GM21576 (cell line): ENCODE measurements around the gene SMURF1.

ENCODE experiments used
- ATAC-seq: cut with Tn5 transposase; IDR thresholded peaks from one replicate; pipeline ENCODE4 v1.9.1; 2021; ENCODE audit warnings: mild to moderate bottlenecking, moderate library complexity; ENCODE audit not compliant: unreplicated experiment

Gene SMURF1

DNA sequence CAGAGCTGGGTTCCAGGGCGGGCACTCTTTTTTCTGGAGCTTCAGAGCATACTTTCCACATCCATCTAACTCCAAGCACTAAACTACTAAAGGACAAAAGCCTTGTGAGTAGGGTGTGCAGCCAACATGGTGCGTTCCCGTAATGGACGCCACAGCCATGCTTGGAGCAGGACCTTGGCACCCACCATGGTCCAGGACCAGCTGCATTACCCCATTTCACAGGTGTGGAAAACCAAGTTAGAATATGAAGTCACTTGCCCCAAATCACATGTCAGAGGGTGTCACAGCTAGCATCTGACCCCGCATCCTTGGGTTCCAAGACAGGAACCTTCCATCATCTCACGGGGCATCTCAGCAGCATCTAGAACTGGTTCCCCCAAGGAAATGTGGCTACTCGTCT lies 112.4 kb downstream of the SMURF1 start:
- ATAC-seq, result no peak

DNA sequence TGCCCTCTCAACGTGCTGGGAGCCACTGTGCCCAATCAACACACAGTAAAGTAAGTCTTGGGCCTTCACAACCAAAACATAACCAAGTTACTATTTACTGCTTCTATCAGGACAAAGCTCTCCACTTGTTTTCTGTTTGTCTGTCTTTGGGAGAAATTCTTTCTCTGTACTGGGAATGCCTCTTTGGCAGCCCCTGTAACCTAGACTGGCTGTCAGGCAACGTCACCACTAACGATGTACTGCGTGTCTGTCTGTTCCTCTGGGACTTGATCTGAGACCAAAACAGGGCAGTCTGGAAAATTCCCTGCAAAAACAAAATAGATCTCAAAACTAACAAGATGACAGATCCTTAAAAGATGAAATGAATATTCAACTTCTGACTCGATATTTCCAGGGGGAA lies 113.0 kb downstream of the SMURF1 start:
- ATAC-seq, result no peak

DNA sequence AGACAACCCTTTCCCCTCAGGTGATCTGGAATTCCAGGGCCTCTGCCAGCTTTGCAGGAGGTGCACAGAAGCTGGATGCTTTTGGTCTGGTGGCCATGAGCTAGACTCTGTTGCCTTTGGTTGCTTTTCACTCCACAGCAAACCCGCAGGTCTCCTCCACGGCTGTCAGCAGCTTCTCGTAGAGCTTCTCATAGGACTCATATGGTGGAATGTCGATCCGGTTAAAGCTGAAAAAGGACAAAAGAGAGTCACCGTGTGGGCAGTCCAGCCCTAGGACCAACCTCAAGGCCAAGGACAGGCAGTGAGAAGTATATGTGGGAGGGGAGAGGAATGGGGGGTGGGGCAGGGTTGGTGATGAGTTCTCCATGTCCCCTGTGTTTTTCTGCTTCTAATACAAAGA lies 113.5 kb downstream of the SMURF1 start:
- no peak for ATAC-seq

DNA sequence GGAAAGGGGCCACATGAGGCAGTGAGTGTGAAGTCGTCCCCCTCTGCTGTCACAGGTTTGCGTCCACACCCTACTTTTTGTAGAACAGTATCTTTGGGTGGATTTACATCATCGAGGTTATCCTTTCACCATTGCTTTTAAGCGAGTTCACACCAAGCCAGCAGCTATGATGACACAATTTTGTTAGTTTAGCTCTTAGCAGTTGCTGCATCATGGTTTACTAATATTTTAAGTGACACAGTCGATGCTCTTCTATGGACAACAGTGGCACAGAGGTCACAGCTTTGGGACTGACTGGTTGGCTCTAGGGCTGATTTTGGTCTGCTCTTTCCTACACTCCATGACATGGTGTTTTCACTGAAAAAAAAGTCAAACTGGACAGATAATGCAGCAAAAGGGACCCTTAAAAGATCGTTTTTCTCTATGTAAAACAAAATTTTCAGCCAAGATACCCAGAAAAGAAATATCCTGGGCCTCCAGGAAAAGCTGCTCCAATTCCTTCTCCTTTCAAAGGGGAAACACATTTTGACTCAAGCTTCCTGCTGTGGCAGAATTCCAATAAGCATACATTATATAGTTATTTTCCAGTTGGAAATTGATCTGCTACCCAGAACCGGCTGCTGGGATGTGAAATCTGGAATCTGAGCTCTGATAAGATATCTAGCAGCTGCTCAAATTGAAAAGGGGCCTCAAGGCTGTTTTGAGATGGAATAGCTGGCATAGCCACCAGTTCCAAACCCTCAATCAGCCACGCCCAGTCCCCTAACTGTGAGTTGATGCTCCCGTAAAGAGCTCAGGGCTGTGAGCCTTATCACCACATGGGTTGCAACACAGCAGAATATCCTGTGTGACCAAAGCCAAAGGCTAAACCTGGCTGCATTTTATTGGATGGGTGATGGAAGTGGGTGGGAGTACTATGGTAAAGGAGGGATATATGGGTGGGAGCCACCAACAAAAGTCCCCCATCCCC lies 114.2 kb downstream of the SMURF1 start:
- no peak for ATAC-seq

DNA sequence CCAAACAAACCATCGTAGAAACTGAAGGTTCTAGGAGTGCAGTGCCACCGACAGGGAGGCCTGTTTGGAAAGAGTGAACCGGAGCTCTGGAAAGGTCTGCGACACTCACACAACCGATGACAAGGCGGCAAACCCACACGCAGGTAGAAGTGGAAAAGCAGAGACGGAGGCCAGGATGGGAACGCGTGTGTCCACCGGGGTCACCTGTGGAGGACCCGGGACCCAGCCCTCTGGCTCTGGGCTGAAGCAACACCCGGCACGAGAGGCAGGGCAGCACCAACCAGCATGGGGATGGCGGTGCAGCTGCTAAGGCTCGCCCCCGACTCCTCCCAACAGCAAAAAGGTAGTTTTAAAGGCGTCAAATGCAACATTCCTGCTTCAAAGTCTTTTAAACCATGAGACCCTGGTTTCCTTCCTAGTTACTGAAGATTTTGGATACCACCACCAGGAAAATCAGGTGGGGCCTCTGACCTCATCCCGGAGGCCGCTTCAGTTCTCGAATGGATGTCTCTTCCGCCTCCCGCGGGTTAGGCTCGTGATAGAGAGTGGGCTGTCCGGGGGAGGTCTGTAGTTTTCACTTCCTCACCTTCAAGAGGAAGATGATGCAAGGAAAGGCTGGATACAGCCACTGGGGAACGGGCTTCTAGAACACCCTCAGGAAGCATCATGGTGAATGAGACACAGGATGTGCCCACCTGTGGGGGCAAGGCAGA lies 115.5 kb downstream of the SMURF1 start:
- ATAC-seq, result no peak

DNA sequence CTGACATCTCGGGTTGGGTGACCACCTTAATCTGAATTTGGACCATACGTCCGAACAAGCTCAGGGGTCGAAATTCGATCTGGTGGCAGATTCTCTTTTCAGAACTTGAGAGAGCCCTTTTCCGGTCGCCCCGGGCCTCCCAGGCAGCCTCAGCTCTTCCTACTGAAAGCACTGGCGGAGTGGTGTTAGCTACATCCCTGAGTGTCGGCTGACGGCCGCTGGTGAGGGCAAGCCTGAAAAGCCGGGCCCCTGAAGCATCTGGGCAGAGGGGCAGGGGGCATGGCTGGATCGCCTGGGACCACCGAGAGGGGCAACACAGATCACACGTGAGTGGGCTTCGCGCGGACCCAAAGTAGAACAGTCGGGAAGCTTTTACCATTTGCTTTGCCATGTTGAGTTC lies 116.1 kb downstream of the SMURF1 start:
- ATAC-seq, result no peak

DNA sequence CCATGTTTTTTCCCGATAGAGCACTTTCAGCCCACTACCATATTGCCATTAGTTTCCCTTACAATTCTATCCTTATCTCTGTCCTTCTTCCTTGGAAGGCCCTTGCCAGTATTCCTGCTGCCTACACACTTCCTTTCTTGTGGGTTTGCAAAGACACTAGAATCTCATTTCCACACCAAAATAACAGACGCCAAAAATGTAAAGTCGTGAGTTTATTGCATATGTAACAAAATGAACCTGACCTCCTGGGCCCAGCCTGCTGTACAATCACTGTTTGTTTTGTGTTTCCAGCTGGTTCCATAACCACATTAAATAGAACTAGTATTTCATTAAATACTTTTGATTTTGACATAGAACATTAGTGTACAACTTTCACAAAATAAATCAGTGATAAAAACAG lies 116.7 kb downstream of the SMURF1 start:
- ATAC-seq, result no peak

DNA sequence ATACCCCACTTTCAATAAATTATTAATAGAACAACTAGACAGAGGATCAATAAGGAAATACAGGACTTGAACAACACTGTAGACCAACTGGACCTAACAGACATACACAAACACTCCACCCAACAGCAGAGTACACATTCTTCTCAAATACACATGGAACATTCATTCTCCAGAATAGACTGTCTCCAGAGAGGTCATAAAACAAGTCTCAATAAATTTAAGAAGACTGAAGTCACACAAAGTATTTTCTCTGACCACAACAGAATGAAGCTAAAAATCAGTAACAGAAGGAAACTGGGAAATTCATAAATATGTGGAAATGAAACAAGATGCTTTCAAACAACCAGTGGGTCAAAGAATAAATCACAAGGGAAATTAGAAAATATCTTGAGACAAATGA lies 119.8 kb downstream of the SMURF1 start:
- no peak for ATAC-seq

DNA sequence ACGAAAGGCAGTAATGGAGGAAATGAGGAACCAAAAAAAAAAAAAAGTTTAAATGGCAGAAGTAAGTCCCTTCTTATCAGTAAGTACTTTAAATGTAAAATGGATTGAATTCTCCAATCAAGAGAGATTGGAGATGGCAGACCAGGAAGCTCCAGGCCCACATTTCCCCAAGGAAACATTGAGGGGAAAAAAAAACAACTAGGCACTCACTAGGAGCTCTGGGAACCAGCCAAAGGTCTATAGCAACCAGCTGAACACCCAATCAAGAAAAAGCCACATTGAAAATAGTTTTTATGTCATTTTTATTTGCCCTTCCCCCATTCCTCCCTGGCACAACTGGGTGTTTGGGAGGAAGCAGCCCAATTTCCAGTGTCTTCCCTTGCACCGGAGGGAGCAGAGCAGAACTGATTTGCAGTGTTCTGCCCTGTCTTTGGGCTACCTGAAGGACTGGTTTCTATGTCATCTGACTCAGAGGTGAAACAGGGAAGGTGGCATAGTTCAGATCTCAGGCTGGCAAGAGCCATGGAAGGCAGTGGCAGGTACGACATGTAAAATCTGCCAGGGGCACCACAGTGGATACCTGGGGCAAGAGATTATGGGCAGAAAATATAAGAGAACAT lies 121.9 kb downstream of the SMURF1 start:
- no peak for ATAC-seq

DNA sequence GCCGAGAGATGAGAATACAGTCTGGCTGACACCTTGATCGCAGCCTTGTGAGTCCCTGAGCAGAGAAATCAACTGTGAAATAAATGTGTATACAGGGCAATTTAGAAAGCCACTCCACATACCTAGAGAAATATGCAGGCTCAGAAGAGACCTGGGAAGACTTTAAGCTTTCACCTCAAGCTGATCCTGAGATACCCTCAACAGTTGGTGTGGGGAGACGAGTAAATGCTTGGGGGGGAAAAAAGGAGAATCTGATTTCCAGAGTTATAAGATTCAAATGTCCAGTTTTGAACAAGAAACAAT lies 123.5 kb downstream of the SMURF1 start:
- no peak for ATAC-seq

DNA sequence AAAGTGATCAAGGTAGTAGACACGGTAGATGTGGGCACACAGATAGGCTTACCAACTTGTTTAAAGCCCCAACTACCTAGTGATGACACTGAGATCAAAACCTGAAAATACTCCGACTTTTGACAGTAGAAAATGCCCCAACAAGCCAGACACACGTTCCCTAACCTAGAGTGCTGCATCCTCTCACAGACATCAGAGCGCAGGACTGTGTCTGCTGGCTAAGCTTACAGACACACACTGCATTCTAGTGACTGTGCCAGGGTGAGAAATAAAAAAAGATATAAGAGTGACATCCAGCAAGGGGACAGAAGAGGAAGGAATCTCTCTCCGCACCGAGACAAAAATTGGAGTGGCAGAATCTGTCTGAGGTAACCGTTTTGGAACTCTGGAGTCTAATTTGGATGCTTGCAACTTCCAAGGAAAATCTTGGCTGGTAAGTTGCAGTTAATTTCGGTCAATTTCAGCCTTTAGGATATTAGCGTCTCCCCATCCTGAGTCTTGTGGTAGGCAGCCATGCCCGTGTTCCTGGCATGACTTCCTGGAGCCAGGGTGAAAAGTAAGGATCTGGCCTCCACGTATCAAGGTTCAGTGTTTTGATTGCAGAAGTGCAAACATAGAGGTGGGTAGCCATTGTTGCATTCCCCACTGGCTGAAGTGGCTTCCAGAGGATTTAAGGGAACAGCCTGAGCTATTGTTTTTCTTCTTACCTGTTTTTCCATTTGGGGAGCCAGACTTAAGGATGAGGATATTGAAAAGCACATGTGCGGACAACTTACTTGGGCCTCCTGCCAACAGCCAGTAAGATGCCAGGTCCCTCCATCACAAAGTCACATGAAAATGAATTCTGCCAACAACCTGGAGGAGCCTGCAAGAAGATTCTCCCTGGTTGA lies 124.1 kb downstream of the SMURF1 start:
- no peak for ATAC-seq

DNA sequence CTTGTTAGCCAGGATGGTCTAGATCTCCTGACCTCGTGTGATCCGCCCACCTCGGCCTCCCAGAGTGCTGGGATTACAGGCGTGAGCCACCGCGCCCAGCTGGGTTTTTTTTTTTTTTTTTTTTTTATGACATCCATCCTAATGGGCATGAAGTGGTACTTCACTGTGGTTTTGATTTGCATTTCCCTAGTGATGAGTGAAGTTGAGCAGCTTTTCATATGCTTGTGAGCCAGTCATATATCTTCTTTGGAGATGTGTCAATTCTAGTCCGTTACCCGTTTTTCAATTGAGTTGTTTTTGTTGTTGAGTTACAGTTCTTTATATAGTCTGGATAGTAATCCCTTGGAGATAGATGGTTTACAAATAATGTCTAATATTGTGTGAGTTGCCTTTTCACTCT lies 127.7 kb downstream of the SMURF1 start:
- ATAC-seq, result no peak

DNA sequence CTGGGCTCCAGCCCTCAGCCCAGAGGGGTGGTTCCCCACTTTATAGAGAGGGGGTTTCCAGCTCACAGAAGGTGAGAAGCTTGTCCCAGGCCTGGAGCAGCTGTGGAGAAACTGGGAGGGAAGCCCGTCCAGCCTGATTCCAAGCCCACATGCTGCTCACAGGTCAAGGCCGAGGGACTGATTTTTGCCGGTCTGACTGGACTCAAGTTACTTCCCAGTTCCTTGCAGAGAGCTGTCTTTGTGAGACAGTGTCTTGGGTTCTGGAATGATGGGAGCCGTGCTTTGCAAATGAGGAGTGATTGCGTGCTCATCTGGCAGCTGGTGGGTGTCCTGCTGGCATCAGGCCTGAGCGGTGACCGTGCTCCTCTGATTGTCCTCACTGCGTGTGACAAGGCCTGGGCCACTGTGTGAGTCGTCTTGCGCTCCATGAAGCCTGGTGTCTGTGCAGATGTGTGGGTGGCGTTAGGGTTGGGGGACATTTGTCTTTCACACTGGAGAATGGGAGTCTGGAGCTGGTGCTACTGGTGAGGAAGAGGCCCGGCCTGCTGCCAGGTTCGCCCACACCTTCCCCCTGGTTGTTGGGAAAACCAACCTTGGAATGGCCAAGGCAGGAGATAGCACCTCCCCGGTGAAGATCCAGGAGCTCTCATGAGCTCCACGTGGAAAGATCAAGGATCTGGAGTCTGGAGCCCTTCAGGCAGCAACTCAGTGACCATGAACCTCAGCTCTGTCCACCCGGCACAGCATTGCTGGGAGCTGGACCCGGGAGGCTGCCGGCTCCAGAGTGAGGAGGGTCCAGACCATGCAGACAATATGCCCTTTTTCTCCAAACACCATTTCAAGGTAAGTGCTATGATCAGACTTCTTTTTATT lies 129.6 kb downstream of the SMURF1 start:
- ATAC-seq, result no peak

DNA sequence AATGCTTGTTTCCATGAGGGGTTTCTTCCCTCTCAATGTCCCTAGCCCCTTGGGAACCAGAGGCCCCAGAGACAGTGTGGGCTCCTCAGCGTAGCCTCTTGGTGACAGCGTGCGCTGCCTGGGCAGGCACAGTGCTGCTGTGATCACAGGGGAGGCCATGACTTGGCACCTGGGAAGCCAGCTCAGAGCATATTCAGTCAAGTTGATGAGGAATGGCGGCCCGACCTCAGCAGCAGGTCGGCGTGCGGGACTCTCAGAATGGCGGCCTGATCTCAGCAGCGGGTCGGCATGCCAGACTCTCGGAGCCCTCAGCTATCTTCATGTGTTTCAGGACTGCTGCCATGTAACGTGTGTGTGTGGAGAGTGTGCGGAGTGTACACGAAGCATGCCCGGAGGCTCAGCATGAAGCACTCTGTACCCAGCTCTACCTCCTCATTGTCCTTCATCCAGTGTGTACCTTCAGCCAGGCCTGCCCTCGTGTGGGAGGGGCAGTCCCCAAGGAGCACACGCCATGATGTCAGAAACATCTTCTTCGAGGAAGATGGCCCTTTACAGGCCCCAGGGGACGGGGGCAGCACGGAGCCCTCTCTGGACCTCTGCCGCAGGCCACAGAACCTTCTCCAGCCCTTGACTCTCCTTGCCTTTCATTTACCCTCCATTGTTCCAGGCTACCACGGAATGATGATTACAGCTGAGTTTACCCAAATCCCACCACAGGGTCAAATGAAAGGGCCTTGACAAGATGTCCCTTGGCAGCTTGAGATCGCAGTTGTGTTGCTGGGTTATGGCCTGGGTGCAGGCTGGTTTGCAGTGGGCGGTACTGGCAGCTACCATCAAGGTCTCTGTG lies 130.4 kb downstream of the SMURF1 start:
- no peak for ATAC-seq

DNA sequence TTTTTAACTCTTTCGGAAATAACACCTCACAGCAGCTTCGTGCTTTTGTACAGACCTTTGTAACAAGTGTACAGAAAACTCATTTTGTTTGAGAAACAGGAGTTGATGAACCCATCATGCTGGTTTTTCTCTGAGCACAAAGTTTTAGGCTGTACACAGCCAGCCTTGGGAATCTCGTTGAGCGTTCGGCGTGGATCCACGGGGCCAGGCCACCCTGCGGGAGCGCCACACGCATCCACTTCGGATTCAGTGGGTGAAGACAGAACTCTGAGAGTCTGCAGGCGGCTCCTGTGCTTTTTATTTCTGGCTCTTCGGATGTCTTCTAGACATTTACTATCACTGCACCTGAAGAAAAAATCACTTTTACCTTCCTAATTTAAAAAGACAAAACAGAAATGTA lies 131.2 kb downstream of the SMURF1 start:
- ATAC-seq, result no peak

DNA sequence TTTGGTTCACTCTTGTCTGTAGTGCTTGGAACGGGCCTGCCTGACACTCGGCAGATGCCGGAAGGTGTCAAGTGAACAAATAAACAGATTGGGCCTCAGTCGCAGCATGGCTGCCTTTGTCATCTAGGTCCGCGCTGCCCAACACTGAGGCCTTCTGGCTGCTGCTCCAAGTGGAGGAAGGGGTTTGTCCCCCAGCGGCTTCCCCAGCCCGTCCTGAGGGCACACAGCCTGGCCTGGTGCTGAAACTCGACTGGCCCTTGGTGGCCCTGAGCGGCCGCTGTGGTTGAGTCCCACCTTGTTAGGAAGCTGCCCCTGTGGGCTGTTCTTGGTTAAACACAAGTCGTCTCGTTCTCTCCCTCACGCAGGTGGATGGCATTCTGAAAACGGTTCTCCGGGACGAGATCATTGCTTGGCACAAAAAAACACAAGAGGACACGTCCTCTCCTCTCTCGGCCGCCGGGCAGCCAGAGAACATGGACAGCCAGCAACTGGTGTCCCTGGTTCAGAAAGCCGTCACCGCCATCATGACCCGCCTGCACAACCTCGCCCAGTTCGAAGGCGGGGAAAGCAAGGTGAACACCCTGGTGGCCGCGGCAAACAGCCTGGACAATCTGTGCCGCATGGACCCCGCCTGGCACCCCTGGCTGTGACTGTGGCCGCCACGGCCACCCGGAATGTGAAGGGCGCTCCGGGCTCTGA lies 132.1 kb downstream of the SMURF1 start:
- no peak for ATAC-seq

DNA sequence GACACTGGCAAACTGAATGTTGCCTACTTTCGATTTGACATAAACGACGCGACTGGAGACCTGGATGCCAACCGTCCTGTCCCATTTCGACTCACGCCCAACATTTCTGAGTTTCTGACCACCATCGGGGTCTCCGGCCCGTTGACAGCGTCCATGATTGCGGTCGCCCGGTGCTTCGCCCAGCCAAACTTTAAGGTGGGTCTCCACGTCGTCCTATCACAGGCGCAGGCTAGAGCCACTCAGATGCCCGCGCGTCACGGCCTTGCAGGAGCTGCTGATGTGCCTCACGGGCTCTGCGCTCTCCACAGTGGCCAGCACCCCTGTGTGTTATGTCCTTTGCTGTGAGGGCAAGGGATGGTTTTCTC lies 132.6 kb downstream of the SMURF1 start:
- no peak for ATAC-seq

DNA sequence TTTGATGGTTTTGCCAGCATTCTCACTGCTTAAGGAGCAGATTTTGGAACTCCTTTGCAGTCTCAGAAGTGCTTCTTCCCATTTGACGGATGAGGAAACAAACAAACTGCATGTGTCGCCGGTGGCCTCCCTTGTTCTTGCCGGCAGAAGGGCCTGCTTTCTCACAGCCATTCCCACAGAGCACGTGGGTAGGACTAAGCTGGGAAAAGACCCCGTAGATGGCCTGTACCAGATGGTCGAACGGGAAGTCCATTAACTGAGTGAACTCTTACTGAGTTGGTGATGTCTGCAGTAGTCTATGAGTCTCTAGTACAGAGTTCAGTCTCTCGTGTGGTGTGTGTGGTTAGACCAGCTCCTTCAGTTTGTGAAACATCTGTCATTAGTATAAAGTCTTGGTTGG lies 133.6 kb downstream of the SMURF1 start:
- ATAC-seq, result no peak
